AG04450 (cell line): ENCODE measurements around the gene GOLGA6L1. TPM values are rescaled to one million over a fixed set of nuclear protein-coding genes. Genes with fewer than 3 reads are reported as not detected.
"Not testable (repeated sequence)": the region's sequence is repeated elsewhere in the genome, so short reads cannot be mapped to it uniquely, and the experiment has no call there.

ENCODE experiments used
- CTCF ChIA-PET: fragments of 300-600, 350-600 bp; formaldehyde crosslinking; extraction: SDS; loops from one replicate; lab custom pipeline; 2022; ENCODE audit warnings: antibody characterized with exemption, inconsistent platforms; lab: Charles Lee
- POLR2A ChIA-PET: fragments of 350-600 bp; formaldehyde crosslinking; extraction: SDS; loops from one replicate; lab custom pipeline; 2021; ENCODE audit warnings: antibody characterized with exemption, inconsistent platforms; lab: Yijun Ruan, JAX
- DNase-seq: peaks from one replicate; pipeline ENCODE4 v3.0.0-alpha.2; 2011; ENCODE audit warnings: low read depth, low spot score
- H3K27ac ChIP-seq: one replicate; pipeline ENCODE4 v1.5.1; 2012; ENCODE audit warnings: low read depth, low read length, control low read depth
- H3K27me3 ChIP-seq: one replicate; pipeline ENCODE4 v1.6.0; 2012; ENCODE audit warnings: low read length; ENCODE audit not compliant: control insufficient read depth, insufficient read depth
- H3K4me3 ChIP-seq: 2 replicates; pipeline ENCODE4 v1.5.1; 2011; ENCODE audit warnings: mild to moderate bottlenecking, low read depth, low read length, control low read depth
- H3K9me3 ChIP-seq: 2 replicates; pipeline ENCODE4 v1.5.1; 2012; ENCODE audit warnings: low read length; ENCODE audit not compliant: control insufficient read depth, insufficient read depth
- polyA minus RNA-seq: library from RNA; depleted of rRNA, polyadenylated mRNA; stranded (reverse); fragments of >200 nt; gene quantifications from 2 replicates; pipeline ENCODE4 v1.2.3, GENCODE V29; 2011; rRNA and poly(A)+ RNA removed
- polyA plus RNA-seq: library from polyadenylated mRNA; depleted of rRNA; stranded (reverse); fragments of >200 nt; gene quantifications from 2 replicates; pipeline ENCODE4 v1.2.3, GENCODE V29; 2011; rRNA removed

GOLGA6L1 gene, protein sequence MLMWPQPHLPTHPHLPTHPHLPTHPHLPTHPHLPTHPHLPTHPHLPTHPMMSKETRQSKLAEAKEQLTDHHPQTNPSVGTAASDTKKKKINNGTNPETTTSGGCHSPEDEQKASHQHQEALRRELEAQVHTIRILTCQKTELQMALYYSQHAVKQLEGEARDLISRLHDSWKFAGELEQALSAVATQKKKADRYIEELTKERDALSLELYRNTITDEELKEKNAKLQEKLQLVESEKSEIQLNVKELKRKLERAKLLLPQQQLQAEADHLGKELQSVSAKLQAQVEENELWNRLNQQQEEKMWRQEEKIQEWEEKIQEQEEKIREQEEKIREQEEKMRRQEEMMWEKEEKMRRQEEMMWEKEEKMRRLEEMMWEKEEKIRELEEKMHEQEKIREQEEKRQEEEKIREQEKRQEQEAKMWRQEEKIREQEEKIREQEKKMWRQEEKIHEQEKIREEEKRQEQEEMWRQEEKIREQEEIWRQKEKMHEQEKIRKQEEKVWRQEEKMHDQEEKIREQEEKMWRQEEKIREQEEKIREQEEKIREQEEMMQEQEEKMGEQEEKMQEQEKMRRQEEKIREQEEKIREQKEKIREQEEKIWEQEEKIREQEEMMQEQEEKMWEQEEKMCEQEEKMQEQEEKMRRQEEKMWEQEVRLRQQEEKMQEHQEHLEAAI
- polyA plus RNA-seq (not detected in 2 replicates), polyA minus RNA-seq (not detected in 2 replicates)

DNA sequence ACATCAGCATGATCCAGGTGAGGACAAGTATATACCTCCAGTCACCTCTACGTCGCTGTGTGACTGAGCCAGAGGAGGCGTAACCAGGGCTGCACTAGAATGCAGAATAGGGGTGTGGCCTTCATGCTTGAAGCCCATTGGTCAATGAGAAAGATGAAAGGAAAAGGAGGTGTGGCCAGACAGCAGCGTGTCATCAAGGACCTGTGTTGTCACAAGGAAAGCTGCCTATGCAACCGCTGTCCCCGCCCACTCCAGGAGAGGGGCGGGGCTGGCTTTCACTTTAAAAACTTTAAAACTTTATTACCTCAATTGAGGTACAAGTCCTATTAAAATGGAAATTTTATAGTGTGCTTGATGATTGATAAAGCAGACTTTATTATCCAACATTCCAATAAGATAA is at the start of gene GOLGA6L1:
GOLGA6L1 (minus strand) TSS at position 101 of the 400 bp plus-strand sequence; CDS start at position 10, 91 bp downstream.
- H3K27ac ChIP-seq, DNase-seq, H3K4me3 ChIP-seq, CTCF ChIA-PET, POLR2A ChIA-PET, H3K9me3 ChIP-seq, H3K27me3 ChIP-seq: not testable (repeated sequence)

DNA sequence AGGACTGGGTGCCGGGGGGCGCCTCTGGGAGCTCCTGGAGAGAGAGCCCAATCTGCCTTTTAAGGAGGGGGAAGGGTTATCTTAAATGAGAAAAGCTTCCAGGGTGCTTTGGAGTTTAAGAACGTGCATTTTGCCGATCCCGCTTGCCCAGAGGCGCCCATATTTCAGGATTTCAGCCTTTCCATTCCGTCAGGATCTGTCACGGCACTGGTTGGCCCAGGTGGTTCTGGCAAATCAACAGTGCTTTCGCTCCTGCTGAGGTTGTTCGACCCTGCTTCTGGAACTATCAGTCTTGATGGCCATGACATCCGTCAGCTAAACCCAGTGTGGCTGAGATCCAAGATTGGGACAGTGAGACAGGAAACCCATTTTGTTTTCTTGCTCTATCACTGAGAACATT is 44.6 kb upstream of the GOLGA6L1 start:
- H3K4me3 ChIP-seq, DNase-seq, H3K9me3 ChIP-seq, H3K27ac ChIP-seq, POLR2A ChIA-PET, H3K27me3 ChIP-seq, CTCF ChIA-PET: not testable (repeated sequence)

- CTCF ChIA-PET, H3K27me3 ChIP-seq, H3K4me3 ChIP-seq, POLR2A ChIA-PET, H3K27ac ChIP-seq, H3K9me3 ChIP-seq, DNase-seq: not testable (repeated sequence)
Observed at GRCh38 chr15:23180547-23180927, 43.9 kb upstream of the GOLGA6L1 start.

- H3K27ac ChIP-seq, H3K27me3 ChIP-seq, DNase-seq, POLR2A ChIA-PET, CTCF ChIA-PET, H3K4me3 ChIP-seq, H3K9me3 ChIP-seq: not testable (repeated sequence)
Observed at GRCh38 chr15:23179768-23180546, 43.3 kb upstream of the GOLGA6L1 start.

GRCh38 chr15:23176683-23177082 is 40.1 kb upstream of the GOLGA6L1 start:
- POLR2A ChIA-PET, CTCF ChIA-PET, H3K4me3 ChIP-seq, H3K27me3 ChIP-seq, H3K27ac ChIP-seq, H3K9me3 ChIP-seq, DNase-seq: not testable (repeated sequence)

GRCh38 chr15:23175606-23176005 is 39.0 kb upstream of the GOLGA6L1 start:
- H3K27me3 ChIP-seq, CTCF ChIA-PET, H3K4me3 ChIP-seq, H3K27ac ChIP-seq, H3K9me3 ChIP-seq, POLR2A ChIA-PET, DNase-seq: not testable (repeated sequence)

GRCh38 chr15:23174609-23175140 is 38.1 kb upstream of the GOLGA6L1 start:
- H3K27ac ChIP-seq, DNase-seq, CTCF ChIA-PET, POLR2A ChIA-PET, H3K27me3 ChIP-seq, H3K4me3 ChIP-seq, H3K9me3 ChIP-seq: not testable (repeated sequence)

GRCh38 chr15:23132787-23133186 is 3.8 kb downstream of the GOLGA6L1 start:
- DNase-seq, H3K27ac ChIP-seq, POLR2A ChIA-PET, CTCF ChIA-PET, H3K4me3 ChIP-seq, H3K27me3 ChIP-seq, H3K9me3 ChIP-seq: not testable (repeated sequence)
